ENCODE results near the gene TUBB8.
"Not testable (repeated sequence)": the region's sequence is repeated elsewhere in the genome, so short reads cannot be mapped to it uniquely, and the experiment has no call there.

TUBB8 gene

GRCh38 chr10:48996-49395, at the start of gene TUBB8:
Gene TUBB8 (minus strand): TSS chr10:49296. CDS start chr10:49238, 58 bp downstream.
- no peak for DNase-seq (ENCODE audit: low read depth)

- DNase-seq (ENCODE audit: low read depth), result no peak
Observed at GRCh38 chr10:96466-96865, 47.4 kb upstream of the TUBB8 start.

GRCh38 chr10:95356-96115, 46.4 kb upstream of the TUBB8 start:
- no peak for DNase-seq (ENCODE audit: low read depth)

- DNase-seq (ENCODE audit: low read depth), result no peak
Observed at GRCh38 chr10:94613-95012, 45.5 kb upstream of the TUBB8 start.

GRCh38 chr10:92846-93245, 43.8 kb upstream of the TUBB8 start:
- no peak for DNase-seq (ENCODE audit: low read depth)

- no peak for DNase-seq (ENCODE audit: low read depth)
Observed at GRCh38 chr10:92153-92552, 43.1 kb upstream of the TUBB8 start.

GRCh38 chr10:91313-91712, 42.2 kb upstream of the TUBB8 start:
- DNase-seq (ENCODE audit: low read depth), result no peak

GRCh38 chr10:90161-90560, 41.1 kb upstream of the TUBB8 start:
- no peak for DNase-seq (ENCODE audit: low read depth)

GRCh38 chr10:89248-89647, 40.2 kb upstream of the TUBB8 start:
- DNase-seq (ENCODE audit: low read depth), result no peak

GRCh38 chr10:88253-88652, 39.2 kb upstream of the TUBB8 start:
- no peak for DNase-seq (ENCODE audit: low read depth)

GRCh38 chr10:87177-88080, 38.3 kb upstream of the TUBB8 start:
- no peak for DNase-seq (ENCODE audit: low read depth)

- no peak for DNase-seq (ENCODE audit: low read depth)
Observed at GRCh38 chr10:86031-86430, 36.9 kb upstream of the TUBB8 start.

GRCh38 chr10:85044-85443, 35.9 kb upstream of the TUBB8 start:
- no peak for DNase-seq (ENCODE audit: low read depth)

GRCh38 chr10:83930-84530, 34.9 kb upstream of the TUBB8 start:
- DNase-seq (ENCODE audit: low read depth), result no peak

- DNase-seq (ENCODE audit: low read depth), result no peak
Observed at GRCh38 chr10:80477-81105, 31.5 kb upstream of the TUBB8 start.

GRCh38 chr10:79532-80215, 30.6 kb upstream of the TUBB8 start:
- DNase-seq (ENCODE audit: low read depth), result no peak

GRCh38 chr10:78556-78955, 29.5 kb upstream of the TUBB8 start:
- DNase-seq (ENCODE audit: low read depth), result no peak

- DNase-seq (ENCODE audit: low read depth), result not testable (repeated sequence)
Observed at GRCh38 chr10:74266-74621, 25.1 kb upstream of the TUBB8 start.

GRCh38 chr10:73543-74265, 24.6 kb upstream of the TUBB8 start:
- DNase-seq (ENCODE audit: low read depth), result peak; percentile 43

GRCh38 chr10:68156-68555, 19.1 kb upstream of the TUBB8 start:
- not testable (repeated sequence) for DNase-seq (ENCODE audit: low read depth)

GRCh38 chr10:49926-50325, 830 bp upstream of the TUBB8 start:
- DNase-seq (ENCODE audit: low read depth), result not testable (repeated sequence)
